Measurements from ENCODE around the gene C10orf105. TPM values are rescaled to one million over a fixed set of nuclear protein-coding genes. Genes with fewer than 3 reads are reported as not detected.

C10orf105 gene
- total and polyA plus RNA-seq, 2 of the 13 experiments (the other 11 are each of a cell fraction or from before 2014, with no cell fraction given): not detected

GRCh38 chr10:71667387-71667752 is 52.2 kb downstream of the C10orf105 start (continued):
- TF ChIP-seq SNAPC4 (CRISPR knock-in tag; IDR thresholded peaks at IDR 0.05) (no peak), ZNF136 (CRISPR knock-in tag; IDR thresholded peaks at IDR 0.05; ENCODE audit: low read depth) (no peak)

GRCh38 chr10:71666639-71667386 is 52.8 kb downstream of the C10orf105 start:
- ATAC-seq (no peak), FAIRE-seq (no peak), DNase-seq (ENCODE audit: low spot score) (no peak)
- intact Hi-C loops (cut with micrococcal nuclease; ENCODE audit: unreplicated experiment): no loop called here
- TF ChIP-seq NCOA5 (CRISPR knock-in tag; IDR thresholded peaks at IDR 0.05): no peak
- no peak for TF ChIP-seq ZNF468 (CRISPR knock-in tag; IDR thresholded peaks at IDR 0.05)
- no peak for TF ChIP-seq ZNF510 (CRISPR knock-in tag; IDR thresholded peaks at IDR 0.05; ENCODE audit: low read depth)
- TF ChIP-seq MAFG (CRISPR knock-in tag; IDR thresholded peaks at IDR 0.05): no peak
- TF ChIP-seq SOX5 (CRISPR knock-in tag; IDR thresholded peaks at IDR 0.05; ENCODE audit: borderline replicate concordance): no peak
- no peak for TF ChIP-seq ETV6 (CRISPR knock-in tag; conservative IDR thresholded peaks at IDR 0.05)
- TF ChIP-seq ZNF34 (CRISPR knock-in tag; IDR thresholded peaks at IDR 0.05; ENCODE audit: borderline replicate concordance): no peak
- TF ChIP-seq EHMT2 (IDR thresholded peaks at IDR 0.05; ENCODE audit: borderline replicate concordance, low read depth, low read length): no peak
- no peaks in the 10 kb centered on the region for H3K4me1 ChIP-seq (ENCODE audit: insufficient read depth, low read length)
- H3K9ac ChIP-seq (ENCODE audit: insufficient read depth, low read depth, low read length): no peak overlapping the region
- no peaks in the 10 kb centered on the region for H3K9me3 ChIP-seq (ENCODE audit: low read length)
- WGBS (ENCODE audit: low lambda C conversion rate): 44% methylated on average over 16 of the region's 18 CpGs
- no peaks in the 10 kb centered on the region for H3K36me3 ChIP-seq (replicated peaks in 1 of 2; ENCODE audit: control insufficient read depth in 1 of 2, insufficient read depth in 2 of 2, low read length in 2 of 2)
- H2AFZ ChIP-seq (ENCODE audit: low read length): no peak overlapping the region
- H3K79me2 ChIP-seq (ENCODE audit: insufficient read depth, low read length): no peaks in the 10 kb centered on the region
- CTCF ChIA-PET (ENCODE audit: low intra/inter-chr PET ratio, low total read pairs): no interaction called here
- no TSS peak for BruUV-seq (replicated peaks)
- POLR2A ChIA-PET: no interaction called here
- no peaks in the 10 kb centered on the region for H4K20me1 ChIP-seq (ENCODE audit: insufficient read depth, low read length)
- H3K4me3 ChIP-seq (replicated peaks in 1 of 3; ENCODE audit: insufficient read depth in 1 of 3, low read depth in 2 of 3, low read length in 3 of 3): no peak overlapping the region
- H3K27me3 ChIP-seq (ENCODE audit: control insufficient read depth in 1 of 2, insufficient read depth in 2 of 2, low read length in 2 of 2): peaks cover 4 to 5% of the 10 kb centered on the region in 2 experiments; a peak in 2 of 5 replicates
- in situ Hi-C loops (cut with HindIII; ENCODE audit: extremely low pct_ligation_motif_present, low pct_unique_long_range_greater_than_20kb): no loop called here
- no peak overlapping the region for H3K4me2 ChIP-seq (ENCODE audit: low read depth, low read length)
- H3K27ac ChIP-seq (ENCODE audit: extremely low read length, insufficient read depth, low read length): no peak overlapping the region
